IPS-18c (cell line): ENCODE results near the gene HTR4.

Source experiments
- H3K4me3 ChIP-seq: 2 replicates; pipeline ENCODE4 v1.7.0; 2013; ENCODE audit warnings: low read depth, mild to moderate bottlenecking, low read length, moderate library complexity; ENCODE audit not compliant: insufficient read depth
- H3K9me3 ChIP-seq: one replicate; pipeline ENCODE4 v1.6.1; 2013; ENCODE audit warnings: mild to moderate bottlenecking, low read length, moderate library complexity; ENCODE audit not compliant: control insufficient read depth, insufficient read depth

The HTR4 gene

GRCh38 chr5:148443241-148443640, 211.1 kb downstream of the HTR4 start:
- no peaks in the 10 kb centered on the region for H3K9me3 ChIP-seq

GRCh38 chr5:148438933-148439332, 215.4 kb downstream of the HTR4 start:
- Histone ChIP-seq H3K4me3 (no peak overlapping the region), H3K9me3 (no peaks in the 10 kb centered on the region)

More at GRCh38 chr5:148443241-148443640, 211.1 kb downstream of the HTR4 start:
- no peak overlapping the region for H3K4me3 ChIP-seq

- Histone ChIP-seq H3K9me3 (no peaks in the 10 kb centered on the region), H3K4me3 (no peak overlapping the region)
Observed at GRCh38 chr5:148437249-148437648, 217.1 kb downstream of the HTR4 start.

GRCh38 chr5:148436029-148436428, 218.3 kb downstream of the HTR4 start:
- Histone ChIP-seq H3K9me3 (no peaks in the 10 kb centered on the region), H3K4me3 (no peak overlapping the region)

GRCh38 chr5:148433826-148434225, 220.5 kb downstream of the HTR4 start:
- Histone ChIP-seq H3K9me3 (no peaks in the 10 kb centered on the region), H3K4me3 (no peak overlapping the region)
